IPS-20b (cell line): Measurements from ENCODE around the gene PHLDA3.

ENCODE experiments used
- H3K27ac ChIP-seq: one replicate; pipeline ENCODE4 v1.5.1; 2013; ENCODE audit warnings: low read length
- H3K27me3 ChIP-seq: 2 replicates; pipeline ENCODE4 v1.6.1; 2013; ENCODE audit warnings: mild to moderate bottlenecking, low read length, inconsistent platforms; ENCODE audit not compliant: insufficient read depth
- H3K36me3 ChIP-seq: 2 replicates; pipeline ENCODE4 v1.6.1; 2013; ENCODE audit warnings: low read depth, mild to moderate bottlenecking, inconsistent platforms, low read length, moderate library complexity; ENCODE audit not compliant: insufficient read depth
- H3K4me1 ChIP-seq: 2 replicates; pipeline ENCODE4 v1.6.1; 2013; ENCODE audit warnings: mild to moderate bottlenecking, control low read depth, inconsistent platforms, low read length, moderate library complexity; ENCODE audit not compliant: insufficient read depth
- H3K4me3 ChIP-seq: 2 replicates; pipeline ENCODE4 v1.5.1; 2013; ENCODE audit warnings: mild to moderate bottlenecking, low read length, inconsistent platforms
- H3K9ac ChIP-seq: 2 replicates; pipeline ENCODE4 v1.6.1; 2013; ENCODE audit warnings: low read depth, mild to moderate bottlenecking, inconsistent platforms, low read length, moderate library complexity
- H3K9me3 ChIP-seq: 2 replicates; pipeline ENCODE4 v1.6.1; 2013; ENCODE audit warnings: mild to moderate bottlenecking, low read depth, low read length, inconsistent platforms; ENCODE audit not compliant: insufficient read depth

Gene PHLDA3

DNA sequence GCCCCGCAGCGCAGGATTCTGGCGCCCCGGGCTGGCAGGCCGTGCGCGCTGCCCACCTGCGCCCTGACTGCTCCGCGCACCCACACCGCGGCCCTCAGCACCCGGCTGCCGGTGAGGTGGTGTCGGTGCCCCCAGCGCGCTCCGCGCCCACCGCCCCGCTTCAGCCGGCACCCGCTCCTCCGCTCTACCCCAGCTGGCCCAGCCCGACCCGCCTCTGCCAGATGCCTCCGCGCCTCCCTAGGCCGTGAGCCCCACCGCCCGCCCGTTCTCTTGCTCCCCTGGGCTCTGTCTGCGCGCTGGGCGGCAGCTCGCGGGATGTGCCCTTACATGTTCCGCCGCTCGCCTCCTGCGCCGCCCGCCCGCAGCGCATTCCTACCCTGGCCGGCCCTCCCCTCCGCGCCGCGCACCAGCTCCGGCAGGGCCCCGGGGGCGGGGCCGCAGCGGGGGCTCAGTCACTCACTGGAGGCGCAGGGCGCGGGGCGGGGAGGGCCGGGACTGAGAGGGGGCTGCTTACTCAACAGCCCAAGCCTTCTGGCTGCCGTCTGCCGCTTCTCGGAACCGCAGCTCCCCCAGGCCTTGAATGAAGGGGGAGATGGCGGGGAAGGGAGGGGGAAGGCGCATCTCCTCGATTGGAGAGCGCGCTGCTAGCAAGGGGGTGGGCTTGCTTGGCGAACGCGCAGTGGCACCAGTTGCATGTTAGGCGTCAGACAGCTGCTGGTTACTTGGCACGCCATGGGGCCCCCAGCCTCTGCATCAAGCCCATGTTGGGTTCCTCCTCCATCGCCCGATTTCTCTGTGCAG is at the start of gene PHLDA3:
Gene PHLDA3 (minus strand): TSS at position 345 of the 801 bp plus-strand sequence. CDS start 402 bp downstream, outside the sequence.
- H3K36me3 ChIP-seq, result peaks cover 21% of the 10 kb centered on the region
- no peaks in the 10 kb centered on the region for H3K9me3 ChIP-seq
- peak within 1 kb of the TSS; percentile 66 for H3K9ac ChIP-seq
- H3K27me3 ChIP-seq, result peaks cover 45% of the 10 kb centered on the region
- no peak within 1 kb of the TSS for H3K27ac ChIP-seq
- peaks cover 5% of the 10 kb centered on the region; the same call in 1 of the 2 replicates for H3K4me1 ChIP-seq
- H3K4me3 ChIP-seq, result peak within 1 kb of the TSS; percentile 75

DNA sequence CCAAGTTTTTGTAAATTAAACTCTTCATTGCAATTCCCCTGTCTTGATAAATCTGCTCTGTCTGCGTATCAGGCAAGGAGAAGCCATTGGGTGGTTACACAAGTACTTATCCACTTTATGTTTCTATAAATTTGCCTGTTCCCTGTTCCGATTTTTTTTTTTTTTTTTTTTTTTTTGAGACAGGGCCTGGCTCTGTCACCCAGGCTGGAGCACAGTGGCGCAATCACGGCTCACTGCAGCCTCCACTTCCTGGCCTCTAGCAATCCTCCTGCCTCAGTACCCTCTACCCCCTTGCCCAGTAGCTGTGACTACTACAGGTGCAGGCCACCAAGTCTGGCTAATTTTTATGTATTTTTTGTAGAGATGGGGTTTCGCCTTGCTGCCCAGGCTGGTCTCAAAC is 49.1 kb upstream of the PHLDA3 start:
- Histone ChIP-seq H3K27me3 (no peaks in the 10 kb centered on the region), H3K27ac (no peak overlapping the region), H3K4me1 (0 out of 2 replicates have a peak, but pooled peaks cover 3% of the 10 kb centered on the region), H3K9me3 (no peaks in the 10 kb centered on the region), H3K4me3 (no peak overlapping the region), H3K9ac (no peak overlapping the region), H3K36me3 (no peaks in the 10 kb centered on the region)

DNA sequence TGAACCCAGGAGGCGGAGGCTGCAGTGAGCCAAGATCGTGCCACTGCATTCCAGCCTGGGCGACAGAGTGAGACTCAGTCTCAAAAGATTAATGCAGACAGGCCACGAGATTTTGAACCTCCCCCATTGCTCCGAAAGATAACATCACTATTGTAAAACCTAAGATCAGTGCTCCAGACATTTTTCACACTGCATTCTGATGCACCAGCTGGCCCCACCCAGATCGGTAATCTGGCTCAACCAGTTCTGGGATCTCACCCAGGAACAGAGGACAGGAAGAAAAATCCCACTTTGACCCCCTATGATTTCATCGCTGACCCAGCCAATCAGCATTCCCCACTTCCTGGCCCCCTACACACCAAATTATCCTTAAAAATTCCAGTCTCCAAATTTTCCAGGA is 48.6 kb upstream of the PHLDA3 start:
- no peaks in the 10 kb centered on the region for H3K36me3 ChIP-seq
- no peaks in the 10 kb centered on the region for H3K9me3 ChIP-seq
- no peak overlapping the region for H3K9ac ChIP-seq
- H3K4me3 ChIP-seq, result no peak overlapping the region
- H3K27ac ChIP-seq, result no peak overlapping the region
- no peaks in the 10 kb centered on the region for H3K27me3 ChIP-seq
- peaks cover 3% of the 10 kb centered on the region; the same call in 1 of the 2 replicates for H3K4me1 ChIP-seq

DNA sequence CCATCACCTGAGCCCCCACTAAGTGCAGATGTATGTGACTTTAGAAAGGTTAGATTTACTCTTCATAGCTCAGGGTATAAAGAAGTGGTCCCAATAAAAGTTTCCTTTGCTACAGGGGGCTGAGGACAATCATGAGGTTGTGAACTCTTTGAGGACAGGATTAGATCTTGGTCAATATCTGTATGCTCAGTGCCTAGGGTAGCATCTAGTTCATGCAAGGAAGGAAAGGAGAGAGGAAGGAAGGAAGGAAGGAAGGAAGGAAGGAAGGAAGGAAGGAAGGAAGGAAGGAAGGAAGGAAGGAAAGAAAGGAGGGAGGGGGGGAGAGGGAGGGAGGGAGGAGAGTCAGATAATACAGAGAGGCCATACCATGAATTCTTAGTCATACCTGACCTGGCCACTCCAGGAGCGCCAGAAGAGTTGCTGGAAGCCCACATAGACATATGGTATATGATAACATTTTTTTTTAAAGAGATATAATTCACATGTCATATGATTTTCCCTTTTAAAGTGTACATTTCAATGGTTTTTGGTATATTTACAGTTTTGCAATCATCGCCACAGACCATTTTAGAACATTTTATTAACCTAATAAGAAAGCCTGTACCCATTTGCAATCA is 47.6 kb upstream of the PHLDA3 start:
- H3K27ac ChIP-seq, result no peak overlapping the region
- H3K27me3 ChIP-seq, result no peaks in the 10 kb centered on the region
- H3K9me3 ChIP-seq, result no peaks in the 10 kb centered on the region
- no peak overlapping the region for H3K9ac ChIP-seq
- H3K4me3 ChIP-seq, result no peak overlapping the region
- no peaks in the 10 kb centered on the region for H3K36me3 ChIP-seq
- H3K4me1 ChIP-seq, result peaks cover 10% of the 10 kb centered on the region; the same call in 1 of the 2 replicates

DNA sequence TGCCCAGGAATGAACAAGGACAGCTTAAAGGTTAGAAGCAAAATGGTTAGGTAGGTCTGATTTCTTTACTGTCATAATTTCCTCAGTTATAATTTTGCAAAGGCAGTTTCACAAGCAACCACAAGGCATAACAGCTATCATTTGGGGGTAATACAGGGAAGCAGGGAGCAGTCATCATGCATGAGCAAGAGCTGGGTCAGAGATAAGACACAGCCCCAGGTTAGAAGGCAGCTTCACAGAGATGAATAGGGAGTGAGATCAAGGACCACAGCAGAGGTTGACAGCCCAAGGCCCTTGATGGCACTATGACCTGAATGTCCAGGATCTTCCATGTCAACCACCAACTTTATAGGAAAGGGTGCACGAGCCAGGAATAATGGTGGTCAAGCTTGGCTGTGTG is 46.9 kb upstream of the PHLDA3 start:
- H3K36me3 ChIP-seq, result no peaks in the 10 kb centered on the region
- H3K27ac ChIP-seq, result no peak overlapping the region
- no peak overlapping the region for H3K9ac ChIP-seq
- H3K4me1 ChIP-seq, result peaks cover 12% of the 10 kb centered on the region; the same call in 1 of the 2 replicates
- H3K9me3 ChIP-seq, result no peaks in the 10 kb centered on the region
- no peak overlapping the region for H3K4me3 ChIP-seq
- no peaks in the 10 kb centered on the region for H3K27me3 ChIP-seq

DNA sequence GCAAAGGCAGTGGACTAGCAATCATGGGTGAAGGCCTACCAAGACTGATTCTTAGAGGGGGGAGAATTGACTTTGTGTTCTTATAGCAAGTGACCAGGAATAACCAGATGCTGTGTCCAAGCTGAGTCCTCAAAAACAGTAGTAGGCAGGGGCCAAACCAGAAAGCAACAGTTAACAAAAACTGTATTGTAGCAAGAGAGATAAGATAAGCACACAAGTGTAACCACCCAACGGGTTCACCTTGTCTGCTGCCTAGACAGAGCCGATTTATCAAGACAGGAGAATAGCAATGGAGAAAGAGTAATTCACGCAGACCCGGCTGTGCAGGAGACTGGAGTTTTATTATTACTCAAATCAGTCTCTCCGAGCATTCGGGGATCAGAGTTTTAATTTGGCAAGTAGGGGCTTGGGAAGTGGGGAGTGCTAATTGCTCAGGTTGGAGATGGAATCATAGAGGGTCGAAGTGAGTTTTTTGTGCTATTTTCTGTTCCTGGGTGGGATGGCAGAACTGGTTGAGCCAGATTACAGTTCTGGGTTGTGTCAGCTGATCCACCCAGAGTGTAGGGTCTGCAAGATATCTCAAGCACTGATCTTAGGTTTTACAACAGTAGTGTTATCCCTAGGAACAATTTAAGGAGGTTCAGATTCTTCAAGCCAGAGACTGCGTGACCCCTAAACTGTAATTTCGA is 46.2 kb upstream of the PHLDA3 start:
- peaks cover 12% of the 10 kb centered on the region; the same call in 1 of the 2 replicates for H3K4me1 ChIP-seq
- H3K36me3 ChIP-seq, result no peaks in the 10 kb centered on the region
- H3K9me3 ChIP-seq, result no peaks in the 10 kb centered on the region
- no peaks in the 10 kb centered on the region for H3K27me3 ChIP-seq
- H3K4me3 ChIP-seq, result no peak overlapping the region
- H3K9ac ChIP-seq, result no peak overlapping the region
- no peak overlapping the region for H3K27ac ChIP-seq

DNA sequence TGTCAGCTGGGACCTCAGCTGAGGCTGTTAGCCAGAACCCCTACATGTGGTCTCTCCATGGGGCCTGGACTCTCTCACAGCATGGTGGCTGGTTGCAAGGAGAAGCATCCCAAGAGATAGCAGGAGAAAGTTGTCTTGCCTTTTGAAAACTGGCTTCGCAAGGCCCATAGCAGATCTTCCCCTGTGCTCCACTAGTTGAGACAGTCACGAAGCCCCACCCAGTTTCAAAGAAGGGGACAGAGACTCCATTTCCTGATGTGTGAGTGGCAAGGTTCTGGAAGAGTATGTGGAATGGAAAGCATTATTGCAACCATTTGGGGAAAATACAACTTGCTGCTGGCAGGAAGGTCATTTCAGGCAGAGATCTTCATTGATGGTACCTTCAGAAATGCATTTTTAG is 45.5 kb upstream of the PHLDA3 start:
- Histone ChIP-seq H3K4me3 (no peak overlapping the region), H3K4me1 (peaks cover 12% of the 10 kb centered on the region; the same call in 1 of the 2 replicates), H3K9ac (no peak overlapping the region), H3K36me3 (no peaks in the 10 kb centered on the region), H3K27ac (no peak overlapping the region), H3K9me3 (no peaks in the 10 kb centered on the region), H3K27me3 (no peaks in the 10 kb centered on the region)

DNA sequence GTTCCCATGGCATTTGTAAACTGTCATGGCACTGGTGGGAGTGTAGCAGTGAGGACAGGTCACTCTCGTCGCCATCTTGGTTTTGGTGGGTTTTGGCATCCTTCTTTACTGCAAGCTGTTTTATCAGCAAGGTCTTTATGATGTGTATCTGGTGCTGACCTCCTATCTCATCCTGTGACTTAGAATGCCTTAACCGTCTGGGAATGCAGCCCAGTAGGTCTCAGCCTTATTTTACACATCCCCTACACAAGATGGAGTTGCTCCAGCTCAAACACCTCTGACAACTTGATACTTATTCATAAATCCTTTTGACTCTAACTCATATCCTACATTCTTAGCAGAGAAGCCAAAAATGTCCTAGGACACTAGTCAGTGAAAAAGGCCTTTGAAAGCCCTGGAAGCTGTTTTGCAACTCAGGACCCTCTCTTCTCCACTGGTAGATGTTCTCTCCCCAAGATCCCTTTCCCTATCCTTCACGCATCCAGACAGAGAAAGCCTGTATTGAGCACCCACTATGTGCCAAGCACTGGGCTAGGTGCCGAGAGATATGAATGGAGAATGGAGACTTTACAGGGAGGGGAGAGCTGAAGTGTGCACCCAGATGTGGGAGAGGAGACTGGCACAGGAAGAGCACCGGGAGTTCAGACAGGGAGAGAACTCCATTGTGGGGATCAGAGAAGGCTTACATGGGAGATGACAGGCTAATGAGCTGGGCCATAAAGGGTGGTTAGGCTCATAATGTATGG is 44.7 kb upstream of the PHLDA3 start:
- peaks cover 2% of the 10 kb centered on the region; the same call in 1 of the 2 replicates for H3K27me3 ChIP-seq
- no peak overlapping the region for H3K4me3 ChIP-seq
- peaks cover 12% of the 10 kb centered on the region; the same call in 1 of the 2 replicates for H3K4me1 ChIP-seq
- no peaks in the 10 kb centered on the region for H3K9me3 ChIP-seq
- no peak overlapping the region for H3K27ac ChIP-seq
- H3K36me3 ChIP-seq, result no peaks in the 10 kb centered on the region
- H3K9ac ChIP-seq, result no peak overlapping the region

DNA sequence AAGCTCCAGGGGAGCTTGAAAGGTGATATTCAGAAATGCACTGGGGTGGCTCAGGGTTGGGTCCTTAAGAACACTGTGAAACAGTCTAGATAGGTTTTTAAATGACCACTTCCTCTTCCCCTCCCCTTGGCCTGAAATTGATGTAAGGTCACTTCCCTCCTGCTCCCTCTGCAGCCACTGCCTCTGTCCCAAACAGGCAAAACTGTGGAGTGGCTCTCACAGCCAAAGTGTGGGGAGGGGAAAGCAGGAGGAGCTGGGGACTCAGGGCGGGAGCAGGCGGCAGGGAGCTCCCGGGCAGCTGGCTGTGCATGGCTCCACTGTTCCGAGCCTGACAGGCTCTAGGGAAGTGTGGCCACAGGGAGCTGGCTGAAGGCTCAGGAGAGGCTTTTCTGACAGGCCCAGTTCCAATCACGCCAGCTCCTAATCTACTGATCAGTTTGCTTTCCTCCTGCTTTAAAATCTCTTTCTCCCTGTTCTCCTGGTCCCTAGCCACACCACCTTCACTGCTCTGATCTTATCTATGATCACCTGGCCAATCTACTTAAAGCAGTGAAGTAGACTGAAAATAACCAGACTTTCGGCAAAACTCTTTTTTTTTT is 43.1 kb upstream of the PHLDA3 start:
- Histone ChIP-seq H3K4me1 (peaks cover 12% of the 10 kb centered on the region; the same call in 1 of the 2 replicates), H3K27me3 (peaks cover 17% of the 10 kb centered on the region), H3K27ac (no peak overlapping the region), H3K9ac (peak overlapping the region; percentile 30; the same call in 1 of the 2 replicates), H3K36me3 (no peaks in the 10 kb centered on the region), H3K4me3 (no peak overlapping the region; the same call in 1 of the 2 replicates), H3K9me3 (no peaks in the 10 kb centered on the region)

DNA sequence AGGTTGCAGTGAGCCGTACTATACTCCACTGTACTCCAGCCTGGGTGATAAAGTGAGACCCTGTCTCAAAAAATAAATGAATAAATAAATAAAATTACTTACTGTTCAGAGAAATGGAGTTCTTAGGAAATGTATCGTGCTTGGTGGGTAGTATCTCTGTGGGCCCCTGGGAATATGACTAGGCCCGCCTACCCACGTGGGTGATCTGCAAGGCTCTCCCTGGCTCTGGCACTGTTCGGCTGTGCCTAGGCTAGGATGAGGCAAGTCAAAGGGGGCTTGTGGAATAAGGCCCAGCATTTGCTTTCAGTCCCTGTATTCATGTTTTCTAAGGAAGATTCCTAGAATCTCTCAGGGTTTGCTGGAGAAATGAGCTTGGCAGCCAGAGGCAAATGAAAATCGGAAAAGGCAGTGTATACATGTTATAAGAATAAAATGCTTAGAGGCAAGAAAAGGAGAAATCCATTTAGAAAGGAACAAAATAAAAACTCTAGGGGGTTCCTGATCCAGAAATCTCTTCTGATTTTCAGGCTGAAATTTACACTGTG is 42.5 kb upstream of the PHLDA3 start:
- Histone ChIP-seq H3K4me3 (no peak overlapping the region), H3K4me1 (peaks cover 13% of the 10 kb centered on the region; the same call in 1 of the 2 replicates), H3K36me3 (no peaks in the 10 kb centered on the region), H3K27me3 (peaks cover 23% of the 10 kb centered on the region), H3K9ac (peak overlapping the region; percentile 30), H3K27ac (no peak overlapping the region), H3K9me3 (no peaks in the 10 kb centered on the region)
